NCI-H1105 (cell line): ENCODE results near the gene TPPP2.
"Not testable (repeated sequence)": the region's sequence is repeated elsewhere in the genome, so short reads cannot be mapped to it uniquely, and the experiment has no call there.

Source experiments
- DNase-seq: peaks from one replicate; lab custom pipeline; 2025; lab: John Stamatoyannopoulos, UW

TPPP2 gene

DNA sequence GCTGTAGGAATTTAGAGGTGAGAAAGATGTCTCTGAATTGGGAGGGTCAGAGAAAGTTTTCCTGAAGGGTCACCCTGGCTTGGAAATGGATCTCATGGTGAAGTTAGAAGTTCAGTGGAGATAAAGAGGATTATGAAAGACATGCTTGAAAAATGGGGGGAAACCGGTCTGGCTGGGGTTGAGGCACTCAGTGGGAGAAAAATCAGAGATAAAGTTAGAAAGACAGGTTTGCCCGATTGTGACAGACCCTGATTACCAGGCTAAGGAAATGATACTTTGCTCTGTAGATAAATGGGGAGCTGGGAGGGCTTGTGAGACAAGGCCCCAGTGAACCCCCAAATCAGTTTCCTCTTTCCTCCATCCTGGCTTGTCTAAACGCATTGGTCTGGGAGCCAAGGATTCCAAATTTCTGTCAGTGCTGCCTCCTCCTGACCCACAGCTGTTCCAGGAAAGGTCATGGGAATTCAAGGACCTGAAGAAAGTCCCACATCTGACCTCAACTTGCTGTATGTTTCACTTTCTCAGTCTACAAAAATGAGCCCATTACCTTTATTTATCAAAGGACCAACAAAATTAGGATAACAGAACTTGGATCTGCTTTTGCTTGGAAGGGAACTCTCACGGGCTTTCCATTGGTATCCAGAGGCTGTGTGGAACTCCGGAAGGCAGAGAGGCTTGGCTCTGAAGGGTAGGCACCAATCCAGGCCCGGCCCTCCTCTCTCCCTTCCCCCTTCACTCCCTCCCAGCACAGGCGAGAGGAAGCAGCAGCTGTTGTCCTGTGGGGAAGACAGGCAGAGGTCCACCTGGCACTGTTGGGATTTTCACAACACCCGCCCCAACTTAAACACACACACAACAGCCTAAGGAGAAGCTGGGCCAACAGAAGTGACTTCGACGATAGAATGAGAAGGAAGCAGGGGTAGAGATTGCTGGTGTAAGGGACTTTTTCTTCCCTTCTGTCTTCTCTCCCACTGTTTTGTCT lies 8.7 kb downstream of the TPPP2 start:
- DNase-seq: no peak

GRCh38 chr14:21039585-21040369 lies 9.8 kb downstream of the TPPP2 start:
- DNase-seq: peak; percentile 30

GRCh38 chr14:21040370-21040925 lies 10.4 kb downstream of the TPPP2 start:
- DNase-seq: no peak

GRCh38 chr14:21040941-21041340 lies 10.9 kb downstream of the TPPP2 start:
- DNase-seq: not testable (repeated sequence)

GRCh38 chr14:21041676-21042433 lies 11.8 kb downstream of the TPPP2 start, which contains the start of gene RNASE7:
Gene RNASE7, plus strand, starts transcription at chr14:21042362. Its CDS starts 631 bp downstream, at chr14:21042993.
- DNase-seq: no peak

DNA sequence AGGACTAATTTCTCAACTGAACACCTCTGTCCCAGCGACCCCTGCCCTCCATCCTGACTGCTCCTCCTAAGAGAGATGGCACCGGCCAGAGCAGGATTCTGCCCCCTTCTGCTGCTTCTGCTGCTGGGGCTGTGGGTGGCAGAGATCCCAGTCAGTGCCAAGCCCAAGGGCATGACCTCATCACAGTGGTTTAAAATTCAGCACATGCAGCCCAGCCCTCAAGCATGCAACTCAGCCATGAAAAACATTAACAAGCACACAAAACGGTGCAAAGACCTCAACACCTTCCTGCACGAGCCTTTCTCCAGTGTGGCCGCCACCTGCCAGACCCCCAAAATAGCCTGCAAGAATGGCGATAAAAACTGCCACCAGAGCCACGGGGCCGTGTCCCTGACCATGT lies 12.9 kb downstream of the TPPP2 start:
- DNase-seq: no peak

GRCh38 chr14:21043387-21043973 lies 13.5 kb downstream of the TPPP2 start:
- DNase-seq: no peak

DNA sequence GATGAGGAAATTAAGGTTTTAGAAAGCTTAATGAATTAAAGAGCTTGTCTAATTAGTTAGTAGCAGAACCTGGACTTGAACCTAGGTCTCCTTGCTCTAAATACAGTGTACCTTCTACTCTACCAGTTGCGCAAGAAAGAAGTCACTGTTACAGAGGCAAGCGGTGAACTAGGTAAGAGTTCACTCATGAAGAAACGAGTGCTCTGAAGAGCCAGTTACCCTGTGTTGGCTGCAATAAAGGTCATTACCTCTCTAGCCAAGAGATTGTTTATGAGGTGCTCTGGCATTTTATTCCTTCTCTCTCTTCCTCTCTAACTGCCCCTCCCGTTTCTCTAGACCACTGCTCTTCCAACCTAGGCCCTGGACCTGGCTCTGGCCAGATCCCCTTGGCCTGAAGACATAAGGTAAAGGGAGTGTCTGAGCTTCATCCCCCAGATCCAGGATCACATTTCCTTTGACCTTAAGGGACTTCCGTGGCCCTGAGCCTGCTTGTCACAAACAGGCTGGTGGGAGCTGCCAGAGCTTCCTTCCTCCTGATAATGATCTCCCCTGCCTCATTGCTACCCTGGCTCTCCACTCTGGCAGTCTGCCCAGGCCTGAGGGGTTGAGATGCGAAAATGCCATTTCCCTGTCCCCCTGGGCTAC lies 14.1 kb downstream of the TPPP2 start:
- DNase-seq: peak; percentile 19

GRCh38 chr14:21047378-21047781 lies 17.4 kb downstream of the TPPP2 start:
- no peak for DNase-seq

DNA sequence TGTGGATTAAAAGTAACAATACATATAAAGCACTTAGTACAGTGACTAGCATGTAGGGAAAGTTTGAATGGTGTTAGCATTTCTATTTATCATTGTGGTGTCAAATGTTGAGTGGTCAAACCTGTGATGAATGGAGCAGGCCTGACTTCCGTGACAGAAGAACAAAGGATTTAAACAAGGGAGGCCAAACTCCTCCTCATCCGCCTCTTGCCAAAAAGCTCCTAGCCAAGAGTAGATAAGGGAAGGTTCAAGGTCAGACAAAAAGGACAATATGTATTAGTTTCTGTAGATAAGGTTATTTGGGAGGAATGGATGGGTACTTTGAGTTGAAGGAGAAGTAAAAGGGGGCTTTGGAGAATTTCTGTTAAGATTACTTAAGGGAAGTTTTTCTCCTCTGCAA lies 18.6 kb downstream of the TPPP2 start:
- no peak for DNase-seq

- no peak for DNase-seq
Measured at GRCh38 chr14:21049271-21049673, 19.3 kb downstream of the TPPP2 start.

DNA sequence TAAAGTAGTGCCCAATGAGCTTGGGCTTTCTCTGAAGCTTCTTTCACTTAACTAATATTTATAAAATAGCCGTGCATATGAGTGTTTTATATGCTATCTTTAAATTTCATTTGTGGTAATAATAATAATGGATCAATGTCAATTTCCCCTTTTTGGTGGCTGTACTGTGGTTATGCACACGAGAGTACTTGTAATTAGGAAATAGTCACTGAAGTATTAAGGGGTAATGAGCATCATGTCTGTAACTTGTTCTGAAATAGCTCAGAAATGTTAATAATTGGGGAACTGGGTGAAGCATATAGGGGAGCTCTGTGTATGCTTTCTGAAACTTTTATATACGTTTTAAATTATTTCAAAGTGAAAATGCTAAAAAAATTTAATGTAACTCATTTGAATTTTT lies 20.6 kb downstream of the TPPP2 start:
- no peak for DNase-seq

DNA sequence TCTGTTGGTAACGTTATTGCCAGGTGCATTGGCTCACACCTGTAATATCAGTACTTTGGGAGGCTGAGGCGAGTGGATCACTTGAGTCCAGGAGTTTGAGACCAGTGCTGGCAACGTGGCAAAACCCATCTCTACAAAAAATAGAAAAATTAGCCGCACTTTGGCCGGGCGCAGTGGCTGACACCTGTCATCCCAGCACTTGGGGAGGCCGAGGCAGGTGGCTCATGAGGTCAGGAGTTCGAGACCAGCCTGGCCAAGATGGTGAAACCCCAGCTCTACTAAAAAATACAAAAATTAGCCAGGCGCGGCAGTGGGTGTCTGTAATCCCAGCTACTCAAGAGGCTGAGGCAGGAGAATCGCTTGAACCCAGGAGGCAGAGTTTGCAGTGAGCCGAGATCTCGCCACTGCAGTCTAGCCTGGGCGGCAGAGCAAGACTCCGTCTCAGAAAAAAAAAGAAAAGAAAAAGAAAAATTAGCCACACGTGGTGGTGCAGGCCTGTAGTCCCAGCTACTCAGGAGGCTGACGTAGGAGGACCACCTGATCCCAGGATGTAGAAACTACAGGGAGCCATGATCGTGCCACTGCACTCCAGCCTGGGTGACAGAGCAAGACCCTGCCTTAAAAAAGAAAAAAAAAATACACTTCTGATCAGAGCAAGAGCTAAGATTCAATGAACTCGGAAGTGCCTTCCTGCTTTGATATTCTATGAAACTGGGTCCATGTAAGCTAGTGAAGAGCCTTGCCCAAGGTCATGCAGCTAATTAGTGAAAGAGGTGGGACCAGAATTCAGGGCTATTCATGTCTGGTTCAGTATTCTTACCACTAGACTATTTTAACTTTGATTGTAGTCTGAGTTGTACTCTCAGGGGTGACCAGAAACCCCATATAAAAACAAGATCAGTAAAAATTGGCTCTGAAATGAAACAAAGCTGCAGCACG lies 23.4 kb downstream of the TPPP2 start:
- no peak for DNase-seq

GRCh38 chr14:21054123-21054767 lies 24.2 kb downstream of the TPPP2 start:
- DNase-seq: no peak

GRCh38 chr14:21054768-21055145 lies 24.7 kb downstream of the TPPP2 start:
- DNase-seq: no peak

DNA sequence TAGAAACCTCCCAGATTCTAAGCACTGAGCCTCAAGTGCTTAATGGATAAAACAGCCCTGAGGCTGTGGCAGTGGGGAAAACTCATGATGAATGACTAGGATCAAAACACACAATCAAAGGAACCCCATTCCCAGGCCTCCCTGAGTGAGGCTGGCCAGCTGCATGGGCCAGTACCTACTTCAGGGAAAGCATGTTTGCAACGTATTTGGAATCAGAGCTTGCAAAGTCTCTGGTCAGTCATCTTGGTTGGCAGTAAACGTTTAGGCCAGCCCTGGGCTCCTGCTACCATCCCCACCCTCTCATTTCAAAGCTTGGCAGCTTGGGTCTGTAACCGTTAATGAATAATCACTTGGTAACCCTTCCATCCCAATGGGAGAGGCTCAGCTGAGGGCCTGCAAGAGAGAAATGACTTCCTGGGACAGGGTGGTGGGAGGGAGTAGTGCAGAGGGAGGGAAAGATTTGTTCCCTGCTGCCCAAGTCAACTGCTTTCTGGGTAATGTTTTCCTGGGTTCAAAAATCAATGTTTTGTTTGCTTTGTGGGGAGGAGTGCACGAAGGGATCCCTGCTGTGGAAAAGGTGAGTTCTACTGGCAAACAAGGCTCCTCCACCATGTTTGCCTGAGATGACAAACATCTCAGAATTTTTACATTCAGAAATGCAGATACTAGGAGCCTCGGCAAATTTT lies 25.6 kb downstream of the TPPP2 start:
- DNase-seq: no peak

DNA sequence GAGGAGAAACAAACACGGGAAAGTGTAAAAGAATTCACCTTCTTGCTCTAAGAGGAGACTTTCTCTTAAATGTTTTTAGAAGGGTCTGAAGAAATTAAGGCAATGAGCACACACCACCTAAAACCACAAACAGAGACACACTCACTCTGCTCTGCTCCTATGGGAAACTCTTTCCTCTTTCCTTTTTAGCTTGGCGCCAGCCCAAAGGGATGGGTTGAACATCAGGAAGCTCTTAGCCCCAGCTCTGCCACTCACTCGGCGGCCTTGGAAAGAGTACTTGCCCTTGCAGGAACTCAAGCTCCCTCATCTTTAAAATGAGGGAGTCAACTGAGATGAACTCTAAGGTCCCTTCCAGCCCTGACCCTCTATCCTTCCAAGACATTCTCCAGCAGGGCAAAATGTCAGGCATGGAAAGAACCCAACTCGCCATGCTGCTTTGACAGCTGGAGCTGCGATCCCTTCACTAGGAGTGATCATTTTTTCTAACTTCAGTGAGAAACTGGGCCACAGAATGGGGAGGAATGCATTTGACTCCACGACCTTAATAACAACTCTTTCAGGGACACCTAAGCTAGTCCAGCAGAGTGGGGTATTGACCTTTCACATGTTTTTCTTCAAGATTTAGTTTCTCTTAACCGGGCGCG lies 26.6 kb downstream of the TPPP2 start:
- no peak for DNase-seq
